Right lobe of liver (tissue), 6 donors: ENCODE results near the gene METTL22. TPM values are rescaled to one million over a fixed set of nuclear protein-coding genes. Genes with fewer than 3 reads are reported as not detected.

Experiments
- ATAC-seq, 4 donors: fragments of 200-7000 bp; cut with Tn5 transposase; one replicate each; pipeline ENCODE4 v1.9.1; 2020; ENCODE audit warnings: mild to moderate bottlenecking in 4 of 4, moderate library complexity in 4 of 4
- DNase-seq, 3 donors: peaks; one replicate each; pipeline ENCODE4 v3.0.0-alpha.2; 2020
- H3K27ac ChIP-seq, 3 donors: fragments of 200-600 bp; one replicate each; pipeline ENCODE4 v1.8.0; 2022
- H3K27me3 ChIP-seq, 2 donors: fragments of 200-600 bp; one replicate each; pipeline ENCODE4 v1.8.0; 2022
- H3K36me3 ChIP-seq, 4 donors: fragments of 200-600 bp; sonication (generic) in 1 of 4; one replicate each; pipeline versions ENCODE4 v1.5.1 to v1.8.0; 2017 to 2022; ENCODE audit warnings: control low read depth in 1 of 4
- H3K4me1 ChIP-seq, 4 donors: fragments of 200-600 bp; sonication (generic) in 1 of 4; one replicate each; pipeline versions ENCODE4 v1.5.1 to v1.8.0; 2017 to 2022; ENCODE audit warnings: control low read depth in 1 of 4
- H3K4me3 ChIP-seq, 3 donors: fragments of 200-600 bp; one replicate each; pipeline ENCODE4 v1.8.0; 2022
- H3K9me3 ChIP-seq, 4 donors: fragments of 200-600 bp; sonication (generic) in 1 of 4; one replicate each; pipeline versions ENCODE4 v1.5.1 to v1.8.0; 2017 to 2022; ENCODE audit warnings: control low read depth in 1 of 4
- CTCF ChIP-seq, 4 donors: fragments of 200-600 bp in 3 of 4; fragments of 450-650 bp in 1 of 4; IDR thresholded peaks; one replicate each; pipeline versions ENCODE4 v1.5.1 to v1.8.0; 2016 to 2022; ENCODE audit warnings: antibody characterized with exemption in 4 of 4, mild to moderate bottlenecking in 2 of 4
- POLR2A ChIP-seq: fragments of 450-650 bp; IDR thresholded peaks from one replicate; pipeline ENCODE4 v1.6.1; 2017; ENCODE audit warnings: antibody characterized with exemption, mild to moderate bottlenecking
- WGBS: methylation state at CpG from one replicate; pipeline ENCODE4 v1.1.6; 2018; ENCODE audit warnings: low coverage, low lambda C conversion rate; ENCODE audit not compliant: insufficient coverage; ENCODE audit errors: missing lambda C conversion rate; 5-methylcytosine and 5-hydroxymethylcytosine counted together
- intact Hi-C, 2 donors: fragments of 100-400 bp; cut with DNase I; formaldehyde crosslinking; loops; one replicate each; pipeline versions ENCODE4 v1.11.2 to v1.14.1; 2022
- total RNA-seq, 6 experiments: library from RNA; depleted of rRNA in 2 of 6; stranded (reverse); fragments of >200 nt in 2 of 6; fragmentation: NEBNext Ultra II Directional in 3 of 6; extraction: Animal tissue kit (Norgen Biotek cat#: 25700) in 3 of 6; gene quantifications; one replicate each; pipeline versions ENCODE4 v1.1.0 to v1.2.4, GENCODE V29; 2016 to 2023
- donor health status: DM: no; HTN: yes; CAD: no.
- donor health status: DM: no; HTN: no; CAD: no.
- donor health status: DM: no; HTN: no; CAD: no.
- donor health status: DM: no; HTN: yes; CAD: no.
- donor health status: DM: no; HTN: yes; CAD: no.

Gene METTL22
- total RNA-seq, 6 experiments from 2014 or later, result 11.3 to 15.2 (median 13.7) TPM

GRCh38 chr16:8676737-8677375 lies 55.4 kb downstream of the METTL22 start:
- H3K9me3 ChIP-seq, result no peaks in the 10 kb centered on the region
- ATAC-seq (no peak), DNase-seq (no peak)
- H3K4me3 ChIP-seq, result peak overlapping the region in 1 of 3 donors; percentile 83
- intact Hi-C loops, result loop anchor here in 1 of 2 donors (10.0 kb wide), 1 partner anchor 48 kb away; no protein-coding TSS in a partner anchor
- no peaks in the 10 kb centered on the region for H3K27me3 ChIP-seq
- H3K27ac ChIP-seq, result peak overlapping the region in 1 of 3 donors; percentile 18
- TF ChIP-seq POLR2A (no peak), CTCF (IDR thresholded peaks at IDR 0.05) (no peak)
- no peaks in the 10 kb centered on the region for H3K36me3 ChIP-seq
- H3K4me1 ChIP-seq, result peaks cover 0 to 43% (median 15%) of the 10 kb centered on the region in 4 donors
- 79% methylated on average over 7 of the region's 7 CpGs for WGBS

- DNase-seq, result no peak
Measured at GRCh38 chr16:8677481-8677880, 56.0 kb downstream of the METTL22 start.

GRCh38 chr16:8678068-8678927 lies 56.8 kb downstream of the METTL22 start:
- DNase-seq (no peak), ATAC-seq (no peak)
- Histone ChIP-seq H3K4me1 (peaks cover 0 to 43% (median 15%) of the 10 kb centered on the region in 4 donors), H3K36me3 (no peaks in the 10 kb centered on the region), H3K27ac (no peak overlapping the region), H3K4me3 (no peak overlapping the region), H3K27me3 (no peaks in the 10 kb centered on the region), H3K9me3 (no peaks in the 10 kb centered on the region)
- TF ChIP-seq POLR2A, result no peak
- TF ChIP-seq CTCF (IDR thresholded peaks at IDR 0.05), result no peak
- 81% methylated on average over 4 of the region's 7 CpGs for WGBS
- intact Hi-C loops, result loop anchor here in 1 of 2 donors (10.0 kb wide), 1 partner anchor 47 kb away; no protein-coding TSS in a partner anchor

More at GRCh38 chr16:8677481-8677880, 56.0 kb downstream of the METTL22 start:
- Histone ChIP-seq H3K9me3 (no peaks in the 10 kb centered on the region), H3K27ac (no peak overlapping the region), H3K4me1 (peaks cover 0 to 43% (median 15%) of the 10 kb centered on the region in 4 donors), H3K36me3 (no peaks in the 10 kb centered on the region), H3K27me3 (no peaks in the 10 kb centered on the region), H3K4me3 (no peak overlapping the region)
- 79% methylated on average over 4 of the region's 5 CpGs for WGBS
- ATAC-seq, result peak in 1 of 4 donors; percentile 20
- intact Hi-C loops, result loop anchor here in 1 of 2 donors (10.0 kb wide), 1 partner anchor 47 kb away; no protein-coding TSS in a partner anchor
- no peak for TF ChIP-seq POLR2A
- TF ChIP-seq CTCF (IDR thresholded peaks at IDR 0.05), result no peak

- intact Hi-C loops, result loop anchor here in 1 of 2 donors (10.0 kb wide), 1 partner anchor 46 kb away; no protein-coding TSS in a partner anchor
- peak overlapping the region in 1 of 3 donors; percentile 37 for H3K27ac ChIP-seq
- H3K36me3 ChIP-seq, result no peaks in the 10 kb centered on the region
- no peaks in the 10 kb centered on the region for H3K27me3 ChIP-seq
- ATAC-seq (peak in 1 of 4 donors; percentile 9), DNase-seq (no peak)
- peaks cover 0 to 42% (median 15%) of the 10 kb centered on the region in 4 donors for H3K4me1 ChIP-seq
- no peak overlapping the region for H3K4me3 ChIP-seq
- 33% methylated on average over 1 of the region's 2 CpGs for WGBS
- TF ChIP-seq CTCF (IDR thresholded peaks at IDR 0.05) (no peak), POLR2A (no peak)
- no peaks in the 10 kb centered on the region for H3K9me3 ChIP-seq
Measured at GRCh38 chr16:8679151-8679550, 57.7 kb downstream of the METTL22 start.
